NOMO-1 treated with dmso at 0.1 percent for 144 hours (cell line): ENCODE data around the gene RGPD8.
"Not testable (repeated sequence)": the region's sequence is repeated elsewhere in the genome, so short reads cannot be mapped to it uniquely, and the experiment has no call there.

Source experiments
- DNase-seq: peaks from one replicate; lab custom pipeline; 2025; ENCODE audit not compliant: unreplicated experiment; lab: John Stamatoyannopoulos, UW

RGPD8 gene

DNA sequence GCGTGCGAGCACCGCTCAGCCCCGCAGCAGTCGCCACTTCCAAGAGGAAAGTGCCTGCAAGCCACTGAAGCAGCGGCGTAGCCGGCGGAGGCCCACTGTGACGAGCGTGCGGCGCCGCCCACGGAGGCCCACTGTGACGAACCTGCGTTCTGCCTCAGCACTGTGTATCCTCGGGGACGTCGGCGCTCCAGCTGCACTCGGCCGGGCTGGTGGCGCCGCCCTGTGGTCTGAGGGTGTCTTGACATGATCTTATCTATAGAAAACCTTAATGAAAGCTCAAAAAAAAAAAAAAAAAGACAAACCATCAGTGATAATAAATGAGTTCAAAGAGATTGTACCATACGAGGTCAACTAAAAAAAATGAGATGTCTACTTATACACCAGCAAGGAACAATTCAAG is at the start of gene RGPD8:
TSS of gene RGPD8 (minus strand) at position 166 of the 400 bp plus-strand sequence. CDS start 192 bp downstream, outside the sequence.
- DNase-seq = not testable (repeated sequence)

DNA sequence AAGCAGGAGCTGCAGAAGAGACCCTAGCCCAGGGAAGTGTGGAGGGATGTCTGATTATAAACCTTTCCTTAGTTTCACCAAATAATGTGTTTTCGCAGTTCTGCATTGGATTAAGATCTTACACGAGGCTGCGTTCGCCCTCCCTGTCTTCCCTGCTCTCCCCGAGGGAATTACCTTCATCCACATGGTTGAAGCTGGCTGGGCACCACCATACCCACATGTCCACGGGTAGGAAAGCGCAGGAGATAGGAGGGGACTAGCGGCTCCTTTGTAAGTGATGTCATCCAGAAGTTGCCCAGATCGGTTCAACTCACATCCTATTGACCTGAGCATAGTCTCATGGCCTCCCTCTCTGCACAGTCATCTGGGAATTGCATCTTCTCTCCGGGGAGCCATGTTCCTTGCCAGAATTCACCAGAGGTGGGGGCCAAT is 49.6 kb upstream of the RGPD8 start:
- no peak for DNase-seq

DNA sequence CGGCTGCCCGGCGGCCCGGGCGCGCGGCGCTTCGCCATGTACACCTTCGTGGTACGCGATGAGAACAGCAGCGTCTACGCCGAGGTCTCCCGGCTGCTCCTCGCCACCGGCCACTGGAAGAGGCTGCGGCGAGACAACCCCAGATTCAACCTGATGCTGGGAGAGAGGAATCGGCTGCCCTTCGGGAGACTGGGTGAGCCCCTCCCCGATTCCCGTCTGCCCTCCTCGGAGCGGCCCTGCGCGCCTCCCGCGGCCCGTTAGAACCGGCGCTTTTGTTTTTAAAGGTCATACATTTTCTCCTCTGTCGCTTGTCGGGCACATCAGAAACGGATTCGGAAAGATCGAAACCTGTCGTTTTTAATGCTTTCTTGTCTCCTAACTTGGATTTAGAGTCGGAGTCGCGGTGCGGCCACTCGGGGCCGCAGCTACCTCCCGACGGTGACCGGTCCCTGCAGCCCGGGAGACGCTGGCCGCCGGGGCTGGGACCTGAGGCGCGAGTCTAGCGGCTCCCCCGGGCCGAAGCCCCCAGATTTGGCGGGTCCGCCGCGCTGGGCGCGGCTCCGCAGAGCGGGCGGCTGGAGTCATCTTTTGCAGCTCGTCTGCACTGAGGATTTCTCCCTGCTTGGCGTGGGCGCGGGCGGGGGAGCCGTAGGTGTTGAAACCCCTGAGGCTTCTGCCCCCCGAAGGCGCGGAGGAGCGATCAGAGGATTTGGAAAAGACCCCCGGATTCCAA is 49.0 kb upstream of the RGPD8 start:
- no peak for DNase-seq

DNA sequence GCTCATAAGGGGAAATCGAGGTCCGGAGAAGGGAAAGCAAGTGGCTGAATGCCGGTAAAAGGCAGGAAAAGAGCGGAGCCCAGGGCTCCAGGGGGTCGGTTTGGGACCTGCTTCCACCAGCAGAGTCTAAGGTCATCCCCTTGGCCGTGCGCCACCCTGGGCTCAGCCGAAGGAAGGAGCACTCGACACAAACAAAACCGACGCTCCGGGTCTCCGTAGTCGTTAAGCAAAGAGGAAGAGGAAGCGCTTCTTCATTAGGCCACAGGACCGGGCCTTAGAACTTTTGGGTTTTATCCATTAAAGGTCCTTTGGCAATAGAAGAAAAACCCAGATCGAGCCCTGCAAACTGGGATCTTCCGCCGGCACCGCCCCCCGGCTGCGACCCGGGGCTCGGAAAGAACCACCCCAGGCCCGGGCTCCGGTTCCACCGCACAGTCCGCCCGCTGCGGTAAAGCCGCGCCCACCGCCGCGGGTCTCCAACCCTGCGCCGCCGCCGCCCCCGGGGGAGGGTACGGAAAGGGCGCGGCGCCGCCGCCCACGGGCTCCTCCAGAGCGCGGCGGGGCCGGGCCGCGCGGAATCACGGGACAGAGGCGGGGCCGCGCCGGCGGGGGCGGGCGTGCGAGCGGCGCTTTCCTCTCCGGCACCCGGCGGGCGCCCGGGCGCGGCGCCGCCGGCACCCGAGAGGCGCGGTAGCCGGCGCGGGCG is 48.2 kb upstream of the RGPD8 start, which contains the start of gene TTL:
TSS of gene TTL (plus strand) at position 629 of the 706 bp plus-strand sequence. CDS start 189 bp downstream, outside the sequence.
- peak; percentile 58 for DNase-seq

DNA sequence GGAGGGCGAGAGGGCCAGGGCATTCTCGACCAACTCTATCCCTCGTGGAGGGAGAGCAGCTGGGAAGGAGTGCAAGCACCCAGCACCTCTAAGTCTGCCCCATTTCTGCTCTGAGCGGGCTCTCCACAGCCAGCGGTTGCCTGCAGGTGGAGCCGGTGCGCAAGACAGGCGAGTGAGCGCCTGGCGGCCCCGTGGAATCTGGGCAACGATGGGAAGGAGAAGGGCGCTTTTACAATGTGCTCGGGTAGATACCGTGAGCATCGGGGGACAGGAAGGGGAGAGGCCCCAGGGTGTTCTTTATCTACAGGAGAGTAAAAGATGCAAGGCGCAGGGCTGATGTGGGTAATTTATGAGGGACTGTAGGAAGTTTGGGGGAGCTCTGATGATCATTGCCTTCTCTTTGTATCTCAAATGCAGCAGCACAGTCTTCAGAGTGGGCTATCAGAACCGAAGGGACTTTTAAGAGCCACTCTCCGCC is 47.6 kb upstream of the RGPD8 start:
- peak; percentile 78 for DNase-seq

DNA sequence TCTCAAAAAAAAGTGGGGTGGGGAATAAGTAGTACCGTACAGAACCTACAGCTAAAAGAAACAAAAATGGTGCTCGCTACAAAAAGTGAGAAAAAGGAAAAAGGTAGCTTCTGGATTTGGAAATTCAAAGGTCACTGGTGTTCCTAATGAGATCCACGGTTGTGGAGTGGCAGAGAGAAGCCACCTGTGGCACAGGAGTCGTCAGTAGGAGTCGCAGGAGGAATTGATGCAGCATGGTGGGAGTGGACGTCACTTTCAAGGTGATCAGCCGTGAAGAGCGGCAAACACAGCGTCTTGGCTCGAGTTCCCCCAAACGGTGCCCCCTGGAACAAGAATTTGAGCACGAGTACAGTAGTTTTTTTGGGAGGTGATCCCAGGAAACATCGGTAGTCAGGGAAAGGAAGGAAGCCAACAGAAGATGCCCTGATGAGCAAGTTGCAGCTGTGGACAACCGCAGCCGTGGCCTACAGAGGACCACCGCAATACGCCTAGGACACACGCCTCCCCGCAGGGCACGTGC is 47.1 kb upstream of the RGPD8 start:
- DNase-seq = no peak

DNA sequence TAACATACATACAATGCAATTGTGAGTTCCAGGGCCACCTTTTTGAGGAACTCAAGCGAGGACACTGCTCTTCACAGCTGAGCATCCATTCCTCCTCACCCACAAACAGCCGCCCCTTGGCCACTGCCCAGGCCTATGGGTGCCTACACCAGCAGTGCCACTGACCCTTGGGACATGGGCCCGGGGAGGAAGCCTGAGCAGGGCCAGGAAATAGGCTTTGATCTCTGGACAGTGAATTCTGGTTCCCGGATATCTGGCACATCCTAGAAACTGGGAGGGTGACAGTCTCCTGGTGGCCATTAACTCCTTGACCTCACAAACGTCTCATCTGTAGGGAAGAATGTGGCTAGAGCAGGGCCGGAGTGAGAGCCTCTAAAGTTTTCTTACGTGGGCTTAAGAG is 43.0 kb upstream of the RGPD8 start:
- no peak for DNase-seq

DNA sequence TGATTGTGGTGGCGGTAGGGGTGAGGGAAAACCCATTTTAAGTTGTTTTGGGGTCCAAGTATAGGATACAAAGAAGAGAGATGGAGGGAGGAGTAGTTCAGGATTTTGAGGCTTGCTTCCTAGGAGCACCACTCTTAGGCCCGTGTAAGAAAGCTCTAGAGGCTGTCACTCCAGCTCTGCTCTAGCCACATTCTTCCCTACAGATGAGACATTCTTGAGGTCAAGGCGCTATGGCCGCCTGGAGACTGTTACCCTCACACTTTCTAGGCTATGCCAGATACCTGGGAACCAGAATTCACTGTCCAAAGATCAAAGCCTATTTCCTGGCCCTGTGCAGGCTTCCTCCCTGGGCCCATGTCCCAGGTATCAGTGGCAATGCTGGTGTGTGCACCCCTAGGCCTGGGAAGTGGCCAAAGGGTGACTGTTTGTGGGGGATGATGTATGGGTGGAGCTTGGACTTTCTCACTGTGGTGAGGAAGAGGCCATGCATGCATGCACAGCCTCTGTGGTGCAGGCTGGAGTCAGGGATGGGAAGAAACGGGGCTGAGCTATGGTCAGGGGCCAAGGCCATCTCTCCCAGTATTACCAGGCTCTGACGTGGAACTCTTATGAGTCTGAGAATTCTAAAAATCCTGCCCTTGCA is 41.5 kb upstream of the RGPD8 start:
- DNase-seq = no peak

DNA sequence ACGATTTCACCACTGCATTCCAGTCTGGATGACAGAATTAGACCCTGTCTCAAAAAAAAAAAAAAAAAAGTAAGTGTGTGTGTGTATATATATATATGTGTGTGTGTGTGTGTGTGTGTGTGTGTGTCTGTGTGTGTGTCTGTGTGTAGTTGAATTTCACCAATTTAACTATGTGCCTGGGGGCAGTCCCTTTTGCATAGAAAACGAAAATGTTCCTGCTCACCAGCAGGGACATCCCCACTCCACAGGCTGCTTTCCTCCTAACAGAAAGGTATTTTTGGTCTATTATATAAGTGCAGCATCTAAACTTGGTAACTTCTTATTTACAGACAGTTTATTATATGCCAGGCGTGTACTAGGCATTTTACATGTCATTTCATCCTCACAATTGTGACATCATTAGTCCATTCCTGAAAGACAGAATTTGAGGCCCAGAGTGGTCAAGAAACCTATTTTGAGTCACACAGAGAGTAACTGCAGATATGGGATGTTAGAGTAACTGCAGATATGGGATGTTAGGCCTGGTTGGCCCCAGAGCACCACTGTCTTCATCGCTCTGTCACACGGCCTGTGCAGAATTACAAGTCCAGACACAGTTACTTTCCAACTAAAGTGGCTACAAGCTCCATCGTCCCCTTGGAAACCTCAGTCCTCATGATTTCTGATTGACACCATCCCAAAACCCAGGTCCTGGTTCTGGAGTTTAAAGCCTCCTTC is 39.3 kb upstream of the RGPD8 start:
- no peak for DNase-seq

DNA sequence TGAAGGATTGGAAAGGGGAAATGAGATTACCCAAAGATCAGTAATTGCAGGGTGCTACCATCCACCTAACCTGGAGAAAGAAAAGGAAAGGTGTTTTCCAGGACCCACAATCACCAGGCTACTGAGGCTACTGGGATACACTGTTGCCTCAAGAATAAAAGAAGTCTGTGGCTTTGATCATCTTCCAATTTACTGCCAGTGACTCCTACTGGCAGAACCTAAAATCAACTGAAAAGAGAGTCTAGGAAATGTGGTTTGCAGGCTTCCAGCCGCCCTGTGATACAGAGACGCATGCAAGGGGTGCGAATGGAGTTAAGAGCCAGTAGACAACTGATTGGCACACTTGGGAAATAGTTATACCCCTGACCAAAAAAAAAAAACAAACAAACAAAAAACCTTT is 31.9 kb upstream of the RGPD8 start:
- no peak for DNase-seq

DNA sequence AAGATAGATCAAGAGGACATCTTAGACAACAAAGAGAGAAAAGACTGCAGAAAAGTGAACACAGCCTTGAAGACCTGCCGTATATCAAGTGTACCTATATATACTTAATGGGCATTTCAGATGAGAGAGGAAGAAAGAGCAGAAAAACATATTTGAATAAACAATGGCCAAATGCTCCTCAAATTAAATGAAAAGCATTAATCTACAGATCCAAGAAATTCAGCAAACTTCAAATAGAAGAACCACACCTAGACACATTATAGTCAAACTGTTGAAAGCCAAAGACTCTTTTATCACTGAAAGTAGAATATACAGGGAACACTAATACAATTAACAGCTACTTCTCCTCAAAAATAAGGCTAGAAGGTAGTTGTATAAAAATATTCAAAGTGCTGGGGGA is 29.8 kb upstream of the RGPD8 start:
- DNase-seq = no peak

DNA sequence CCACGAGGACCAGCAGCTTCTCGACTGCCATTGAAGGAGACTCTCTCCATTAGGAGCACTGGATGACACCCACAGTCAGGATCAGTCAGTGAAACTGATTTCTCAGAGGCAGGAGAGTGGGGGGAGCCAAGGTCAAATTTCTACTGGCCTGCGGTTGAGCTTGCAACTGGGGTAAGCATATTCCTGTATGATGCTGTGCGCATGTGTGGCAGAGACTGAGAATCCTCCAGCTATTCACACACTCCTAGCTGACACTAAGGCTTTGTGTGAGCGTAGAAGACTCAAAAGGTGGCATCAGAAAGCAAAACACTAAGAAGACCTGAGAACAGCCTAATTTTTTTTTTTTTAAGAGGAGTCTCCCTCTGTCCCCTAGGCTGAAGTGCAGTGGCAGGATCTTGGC is 28.7 kb upstream of the RGPD8 start:
- no peak for DNase-seq

DNA sequence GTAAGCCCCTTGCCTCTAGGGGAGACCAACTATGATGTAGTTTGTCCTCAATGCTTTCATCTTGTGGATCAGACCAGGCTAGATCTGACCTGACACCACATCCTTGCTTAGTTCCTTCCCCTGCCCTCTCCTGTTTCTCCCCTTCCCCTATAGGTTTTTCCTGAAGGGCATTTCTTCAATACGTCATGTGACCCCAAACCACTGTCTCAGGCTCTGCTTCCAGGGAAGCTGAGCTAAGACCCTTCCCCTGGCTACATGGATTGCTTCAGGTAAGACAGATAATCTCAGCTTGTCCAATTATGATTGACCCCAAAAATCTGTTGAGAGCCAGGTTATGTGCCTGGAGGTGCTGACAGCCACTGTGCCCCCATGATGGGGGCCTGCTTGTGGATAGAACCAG is 25.9 kb upstream of the RGPD8 start:
- no peak for DNase-seq

DNA sequence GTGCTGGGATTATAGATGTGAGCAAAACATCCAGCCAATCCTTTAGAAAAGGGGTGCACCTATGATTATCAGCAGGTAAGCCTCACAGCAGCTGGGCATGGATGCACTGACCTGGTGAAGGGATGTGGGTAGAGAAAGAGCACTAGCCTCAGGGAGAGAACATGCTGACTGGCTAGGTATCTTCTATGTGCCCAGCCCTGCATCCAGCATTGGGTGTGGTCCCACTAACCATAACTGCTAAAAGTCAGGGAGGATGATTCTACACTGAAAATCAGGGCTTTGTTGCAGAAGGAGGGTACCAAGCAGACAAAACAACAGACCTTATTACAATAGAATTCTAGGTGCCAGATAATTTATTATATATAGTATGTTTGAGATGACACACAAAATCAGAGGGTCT is 21.1 kb upstream of the RGPD8 start:
- no peak for DNase-seq

DNA sequence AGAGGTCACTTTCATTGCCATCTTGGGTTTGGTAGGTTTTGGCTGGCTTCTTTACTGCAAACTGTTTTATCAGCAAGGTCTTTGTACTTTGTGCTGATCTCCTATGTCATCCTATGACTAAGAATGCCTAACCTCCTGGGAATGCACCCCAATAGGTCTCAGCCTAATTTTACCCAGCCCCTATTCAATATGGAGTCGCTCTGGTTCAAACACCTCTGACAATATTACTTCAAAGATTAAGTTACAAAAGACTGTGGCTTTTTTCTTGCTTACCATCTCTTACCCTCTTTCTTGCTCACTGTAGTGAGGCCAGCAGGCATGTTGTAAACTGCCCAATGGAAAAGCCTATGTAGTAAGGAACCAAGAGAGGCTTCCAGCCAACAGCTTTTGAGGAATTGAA is 17.9 kb upstream of the RGPD8 start:
- DNase-seq = no peak

DNA sequence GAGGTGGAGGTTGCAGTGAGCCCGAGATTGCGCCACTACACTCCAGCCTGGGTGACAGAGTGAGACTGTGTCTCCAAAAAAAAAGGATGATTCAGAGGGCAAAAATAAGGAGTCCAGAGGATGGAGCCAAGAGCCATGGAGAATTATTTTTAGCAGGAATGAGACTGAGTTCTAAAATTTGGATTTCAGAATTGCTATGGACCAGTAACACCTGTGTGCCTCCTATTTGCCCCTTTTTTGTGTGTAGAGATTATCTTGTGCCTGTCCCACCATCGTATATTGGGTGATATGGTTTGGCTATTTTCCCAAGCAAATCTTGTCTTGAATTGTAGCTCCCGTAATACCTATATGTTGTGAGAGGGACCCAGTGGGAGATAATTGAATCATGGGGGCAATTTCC is 16.4 kb upstream of the RGPD8 start:
- DNase-seq = no peak

DNA sequence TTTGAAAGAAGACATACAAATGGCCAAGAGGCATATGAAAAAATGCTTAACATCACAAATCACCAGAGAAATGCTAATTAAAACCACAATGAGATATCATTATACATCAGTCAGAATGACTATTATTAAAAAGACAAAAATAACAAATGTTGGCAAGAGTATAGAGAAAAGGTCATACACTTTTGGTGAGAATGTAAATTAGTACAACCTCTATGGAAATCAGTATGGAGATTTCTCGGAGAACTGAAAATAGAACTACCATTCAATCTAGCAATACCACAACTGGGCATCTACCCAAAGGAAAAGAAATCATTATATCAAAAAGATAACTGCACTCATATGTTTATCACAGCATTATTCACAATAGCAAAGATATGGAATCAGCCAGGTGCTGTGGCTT is 10.8 kb upstream of the RGPD8 start:
- DNase-seq = not testable (repeated sequence)

DNA sequence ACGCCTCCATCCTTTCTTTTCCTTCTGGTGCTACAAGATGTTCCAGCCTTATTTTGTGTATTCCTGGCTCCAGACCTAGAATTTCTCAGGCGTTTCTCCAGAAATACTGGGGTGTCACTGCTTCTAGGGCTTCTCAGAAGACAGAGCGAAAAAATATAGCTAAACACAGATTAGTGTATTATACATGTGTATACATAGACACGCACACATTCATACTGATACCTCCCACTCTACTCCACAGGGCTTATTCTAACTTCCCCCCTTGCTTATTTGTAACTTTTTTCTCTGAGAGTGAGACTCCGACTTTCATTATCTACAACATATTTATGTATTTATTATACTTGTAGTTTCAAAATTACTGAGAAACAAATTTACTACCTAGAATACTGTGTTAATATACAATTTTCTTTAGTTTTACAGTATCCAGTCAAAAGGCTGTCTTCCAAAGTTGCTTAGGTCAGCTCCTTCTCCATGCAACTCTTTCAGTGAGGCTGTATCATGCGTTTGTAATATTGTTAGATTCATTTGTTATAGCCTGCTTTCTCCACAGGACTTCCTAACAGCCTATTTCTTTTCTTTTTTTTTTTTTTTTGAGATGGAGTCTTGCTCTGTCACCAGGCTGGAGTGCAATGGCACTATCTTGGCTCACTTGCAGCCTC is 5.3 kb upstream of the RGPD8 start:
- not testable (repeated sequence) for DNase-seq

DNA sequence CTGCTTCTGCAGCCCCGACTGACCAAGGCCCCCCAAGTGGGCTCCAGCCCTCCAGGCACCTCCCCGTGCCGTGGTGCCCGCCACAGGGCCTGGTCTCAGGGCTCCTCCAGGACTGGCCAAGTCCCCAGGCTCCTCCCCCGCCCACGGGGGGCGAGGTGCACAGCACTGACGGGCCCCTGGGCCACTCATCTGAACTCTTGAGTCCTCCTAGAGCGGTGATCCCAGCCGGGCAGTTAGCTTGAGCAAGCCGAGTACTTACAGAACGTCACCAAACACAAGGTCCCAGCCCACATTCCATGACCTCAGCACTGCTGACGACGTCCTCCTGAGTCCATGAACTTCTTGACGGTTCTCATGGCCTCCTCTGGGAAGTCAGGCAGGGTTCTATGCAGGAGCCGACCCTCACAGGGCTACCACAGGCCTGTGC is 4.0 kb upstream of the RGPD8 start:
- DNase-seq = not testable (repeated sequence)

DNA sequence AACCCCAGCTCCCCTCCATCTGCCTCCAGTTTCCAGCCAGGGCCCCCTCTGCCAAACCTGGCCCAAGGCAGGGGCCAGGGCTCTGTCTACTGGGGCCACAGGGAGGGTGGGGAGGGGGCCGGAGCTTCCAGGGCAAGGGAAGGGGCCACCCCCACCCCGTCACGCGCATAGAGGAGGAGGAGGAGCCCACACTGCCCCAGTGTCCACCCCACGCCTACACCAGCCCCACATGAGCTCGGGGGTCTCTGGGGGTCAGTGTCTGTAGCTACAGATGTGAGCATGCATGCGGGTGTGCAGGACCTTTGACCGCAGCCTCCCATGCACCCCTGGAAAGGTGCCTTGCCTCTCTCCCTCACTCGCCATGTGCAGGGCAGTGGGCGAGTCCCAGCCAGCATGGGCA is 3.5 kb upstream of the RGPD8 start:
- not testable (repeated sequence) for DNase-seq
